ENCODE results near the gene ABHD16A.

ABHD16A gene

DNA sequence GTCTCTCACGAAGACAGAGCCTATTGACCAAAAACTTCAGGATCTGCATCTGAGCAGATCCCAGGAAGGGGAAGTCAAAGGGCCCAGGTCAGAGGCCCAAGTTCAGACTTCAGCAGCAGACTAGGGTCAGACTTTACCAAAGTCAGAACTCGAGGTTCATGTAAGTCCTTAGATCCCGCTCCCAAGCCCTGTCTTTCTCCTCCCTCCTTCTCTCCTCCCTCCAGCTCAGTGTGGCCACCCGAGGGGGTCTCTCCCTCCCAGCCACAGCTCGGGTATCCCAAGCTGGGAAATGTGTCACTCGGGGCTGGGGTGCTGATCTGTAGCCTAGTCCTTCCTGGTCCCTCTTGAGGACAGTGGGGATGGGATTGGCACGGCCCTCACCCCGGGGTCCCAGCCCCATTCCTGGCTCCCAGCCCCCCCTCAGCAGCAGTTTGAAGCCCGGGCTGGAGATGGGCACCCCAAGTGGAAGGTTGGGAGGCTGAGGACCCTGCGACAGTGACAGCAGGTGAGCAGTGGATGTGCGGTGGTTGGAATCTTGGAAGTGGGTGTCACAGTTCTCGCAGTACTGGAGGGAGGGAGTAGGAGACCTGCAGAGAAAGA, 40.9 kb downstream of the ABHD16A start:
- no peak for DNase-seq (ENCODE audit: low read depth)

GRCh38 chr6:31661262-31662123, 41.6 kb downstream of the ABHD16A start:
- DNase-seq (ENCODE audit: low read depth): no peak

DNA sequence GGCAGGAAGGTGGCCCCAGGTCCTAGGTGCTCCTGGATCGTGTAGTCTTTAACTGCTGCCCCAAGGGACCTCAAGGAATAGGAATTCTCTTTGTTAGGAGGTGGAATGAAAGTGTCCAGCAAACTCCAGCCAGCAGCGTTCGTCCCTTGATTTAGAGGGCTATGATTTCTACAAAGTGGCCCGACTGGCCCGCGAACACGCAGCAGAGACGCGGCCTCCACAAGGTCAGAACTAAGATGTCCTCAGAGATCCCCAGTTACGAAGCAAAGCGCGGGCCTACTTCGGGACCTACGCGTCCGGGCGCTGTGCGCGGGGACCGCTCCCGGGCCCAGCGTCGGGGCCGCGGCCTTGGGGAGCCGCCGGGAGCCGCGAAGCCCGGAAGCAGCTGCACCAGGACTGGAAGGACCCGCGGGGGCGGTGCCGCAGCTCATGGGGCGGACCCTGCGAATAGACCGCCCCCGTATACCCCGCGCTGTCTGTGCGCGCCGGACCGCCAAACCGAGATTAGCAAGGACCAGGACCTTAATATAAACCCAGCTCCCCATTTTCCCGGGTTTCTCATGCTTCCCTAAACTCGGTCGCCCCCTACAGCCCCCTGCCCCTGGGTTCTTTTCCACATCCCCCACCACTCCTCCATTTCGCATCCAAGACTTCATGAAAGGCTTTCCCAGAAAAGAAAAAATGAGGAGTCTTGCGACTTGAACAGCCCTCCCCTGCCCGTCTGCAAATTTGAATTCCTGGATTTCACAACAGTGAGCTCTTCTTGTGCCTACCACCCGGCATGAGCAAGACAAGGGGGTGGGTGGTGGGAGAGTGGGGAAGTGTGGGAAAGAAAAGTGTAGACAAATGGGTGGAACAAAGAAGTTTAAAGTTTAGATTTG, 42.5 kb downstream of the ABHD16A start, which contains the start of gene C6orf47:
C6orf47 (minus strand) TSS at position 398 of the 881 bp plus-strand sequence. CDS start 831 bp downstream, outside the sequence.
- DNase-seq (ENCODE audit: low read depth): peak; percentile 56

GRCh38 chr6:31659649-31660380, 43.3 kb downstream of the ABHD16A start:
- no peak for DNase-seq (ENCODE audit: low read depth)

GRCh38 chr6:31658983-31659648, 44.0 kb downstream of the ABHD16A start:
- no peak for DNase-seq (ENCODE audit: low read depth)

DNA sequence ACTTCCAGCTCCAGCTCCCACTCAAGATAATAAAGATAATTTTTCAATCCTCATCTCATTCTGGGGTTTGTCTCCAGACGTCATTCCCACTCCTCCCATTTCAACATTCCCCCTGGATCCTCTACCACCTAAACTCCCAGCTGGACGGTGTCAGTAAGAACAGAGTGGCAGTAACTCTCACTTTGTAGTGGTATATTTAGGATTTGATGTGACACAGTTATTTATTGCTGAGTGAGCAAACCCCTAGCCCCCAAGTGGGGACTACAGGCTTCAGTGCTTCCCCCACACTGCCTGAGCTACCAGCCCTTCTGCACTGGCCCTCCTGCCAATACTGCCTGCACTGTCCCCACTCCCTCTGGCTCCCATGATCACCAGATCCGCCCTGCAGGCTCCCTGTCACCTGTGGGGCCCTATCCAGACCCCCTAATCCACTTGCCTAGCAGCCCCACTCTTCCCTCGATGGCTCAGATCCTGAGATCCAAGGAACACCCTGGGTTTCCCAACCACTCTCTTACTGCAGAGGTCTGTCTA, 44.9 kb downstream of the ABHD16A start:
- DNase-seq (ENCODE audit: low read depth): no peak

DNA sequence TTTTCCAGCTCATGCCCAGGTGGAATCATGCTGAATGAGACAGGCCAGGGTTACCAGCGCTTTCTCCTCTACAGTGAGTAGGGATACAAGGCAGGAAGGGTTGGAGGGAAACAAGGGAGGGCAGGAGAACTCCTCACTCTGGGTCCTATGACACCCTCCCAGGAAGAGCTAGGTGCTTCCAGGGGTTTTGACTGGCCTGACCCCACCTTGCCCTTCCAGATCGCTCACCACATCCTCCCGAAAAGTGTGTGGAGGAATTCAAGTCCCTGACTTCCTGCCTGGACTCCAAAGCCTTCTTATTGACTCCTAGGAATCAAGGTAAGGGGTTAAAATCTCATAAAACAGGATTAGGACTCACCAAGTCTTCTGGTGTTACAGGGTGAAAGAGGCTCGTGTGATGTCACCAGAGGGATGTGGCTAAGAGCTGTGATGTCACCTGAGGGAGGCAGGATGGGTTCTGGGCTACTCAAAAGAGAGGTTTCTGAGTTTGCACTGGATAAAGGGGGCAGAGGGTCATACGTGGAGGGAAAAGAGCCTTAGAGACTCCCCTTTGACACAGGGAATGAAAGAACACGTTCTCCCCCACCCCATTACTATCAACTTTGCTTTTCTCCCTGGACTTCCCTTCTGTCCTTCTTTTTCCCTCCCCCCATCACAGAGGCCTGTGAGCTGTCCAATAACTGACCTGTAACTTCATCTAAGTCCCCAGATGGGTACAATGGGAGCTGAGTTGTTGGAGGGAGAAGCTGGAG, 45.5 kb downstream of the ABHD16A start:
- no peak for DNase-seq (ENCODE audit: low read depth)

DNA sequence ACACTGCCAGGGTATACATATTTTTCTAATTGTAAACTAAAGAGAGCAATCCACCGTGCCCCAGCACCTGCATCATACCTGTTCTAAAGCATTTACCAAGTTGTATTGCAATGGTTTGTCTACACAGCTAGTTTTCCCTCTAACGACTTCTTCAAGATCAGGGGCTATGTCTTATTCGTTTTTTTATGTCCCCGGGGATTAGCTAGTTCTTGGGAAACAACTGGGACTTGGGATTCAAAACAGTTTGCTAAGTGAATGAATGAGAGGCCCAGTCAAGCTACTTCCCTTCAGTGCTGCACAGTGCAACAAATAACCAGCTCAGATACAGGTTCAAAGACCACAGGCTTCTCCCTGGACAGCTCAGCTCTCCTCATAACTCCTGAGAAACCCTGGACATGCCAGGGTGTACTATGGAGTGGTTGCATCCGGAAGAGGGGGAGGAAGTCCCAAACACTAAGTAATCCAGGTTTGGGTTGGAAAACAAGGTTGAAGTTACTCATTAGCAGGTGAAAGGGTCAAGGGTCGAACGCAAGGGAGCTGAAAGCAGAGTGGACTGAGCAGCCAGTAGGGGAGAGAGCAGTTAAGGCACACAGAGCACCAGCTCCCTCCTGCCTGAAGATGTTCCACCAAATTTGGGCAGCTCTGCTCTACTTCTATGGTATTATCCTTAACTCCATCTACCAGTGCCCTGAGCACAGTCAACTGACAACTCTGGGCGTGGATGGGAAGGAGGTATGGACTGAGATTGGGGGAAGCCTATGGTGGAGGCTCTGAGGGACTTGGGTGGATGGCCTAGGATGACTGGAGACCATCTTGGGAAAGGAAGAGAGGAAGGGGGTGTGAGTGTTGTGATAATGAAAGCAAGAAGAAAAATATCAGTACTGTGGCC, 47.5 kb downstream of the ABHD16A start, which contains the start of gene APOM:
APOM (plus strand) TSS at position 546 of the 889 bp plus-strand sequence; CDS start at position 619, 73 bp downstream.
- no peak for DNase-seq (ENCODE audit: low read depth)

- no peak for DNase-seq (ENCODE audit: low read depth)
These were observed 48.4 kb downstream of the ABHD16A start for GRCh38 chr6:31654574-31655348.

- DNase-seq (ENCODE audit: low read depth): peak; percentile 71
These were observed 50.0 kb downstream of the ABHD16A start for GRCh38 chr6:31652925-31653724.

- no peak for DNase-seq (ENCODE audit: low read depth)
These were observed 51.4 kb downstream of the ABHD16A start for GRCh38 chr6:31651602-31652191.

DNA sequence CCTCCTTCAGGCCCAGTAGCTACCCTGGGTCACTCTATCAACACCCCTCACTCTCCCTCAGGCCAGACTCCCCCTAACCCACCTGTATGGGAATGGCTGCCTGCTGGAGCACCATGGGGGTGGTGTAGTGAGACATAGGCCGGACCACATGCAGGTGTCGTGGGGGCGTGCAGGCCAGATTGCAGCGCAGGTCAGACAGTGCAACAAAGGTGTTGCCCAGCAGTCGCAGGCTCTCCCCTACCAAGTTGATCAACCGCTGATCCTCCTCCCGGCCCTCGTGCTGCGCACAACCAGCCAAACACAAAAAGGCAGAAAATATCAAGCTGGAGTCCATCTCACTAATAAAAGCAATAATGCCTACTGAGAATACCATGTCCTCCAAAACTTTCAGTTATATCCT, 57.8 kb downstream of the ABHD16A start:
- DNase-seq (ENCODE audit: low read depth): no peak

GRCh38 chr6:31643818-31644454, 59.2 kb downstream of the ABHD16A start:
- no peak for DNase-seq (ENCODE audit: low read depth)

DNA sequence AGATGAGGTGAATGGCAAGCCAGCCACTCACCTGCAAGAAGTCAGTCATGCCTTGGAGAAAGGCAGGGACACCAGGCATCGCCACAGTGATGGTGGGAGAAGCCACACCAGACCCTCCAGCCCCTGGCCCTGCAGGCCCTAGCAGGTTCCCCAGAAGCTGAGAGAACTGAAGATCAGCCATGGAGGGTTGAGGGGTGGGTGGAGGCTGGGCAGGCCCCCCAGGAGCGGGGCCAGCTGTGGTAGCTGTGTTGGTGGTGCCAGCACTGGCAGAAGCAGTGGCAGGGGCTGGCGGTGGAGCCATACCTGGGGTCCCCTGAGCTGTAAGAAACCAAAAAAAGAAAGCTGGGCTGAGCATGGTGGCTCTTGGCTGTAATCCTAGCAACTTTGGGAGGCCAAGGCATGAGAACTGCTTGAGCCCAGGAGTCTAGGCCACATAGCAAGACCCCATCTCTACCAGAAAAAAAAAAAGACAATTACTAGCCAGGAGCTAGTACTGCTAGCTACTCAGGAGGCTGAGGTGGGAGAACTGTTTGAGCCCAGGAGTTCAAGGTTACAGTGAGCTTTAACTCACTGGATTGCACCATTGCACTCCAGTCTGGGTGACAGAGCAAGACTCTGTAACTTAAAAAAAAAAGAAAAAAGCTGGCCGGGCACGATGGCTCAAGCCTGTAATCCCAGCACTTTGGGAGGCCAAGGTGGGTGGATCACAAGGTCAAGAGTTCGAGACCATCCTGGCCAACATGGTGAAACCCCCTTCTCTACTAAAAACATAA, 60.1 kb downstream of the ABHD16A start:
- DNase-seq (ENCODE audit: low read depth): no peak

DNA sequence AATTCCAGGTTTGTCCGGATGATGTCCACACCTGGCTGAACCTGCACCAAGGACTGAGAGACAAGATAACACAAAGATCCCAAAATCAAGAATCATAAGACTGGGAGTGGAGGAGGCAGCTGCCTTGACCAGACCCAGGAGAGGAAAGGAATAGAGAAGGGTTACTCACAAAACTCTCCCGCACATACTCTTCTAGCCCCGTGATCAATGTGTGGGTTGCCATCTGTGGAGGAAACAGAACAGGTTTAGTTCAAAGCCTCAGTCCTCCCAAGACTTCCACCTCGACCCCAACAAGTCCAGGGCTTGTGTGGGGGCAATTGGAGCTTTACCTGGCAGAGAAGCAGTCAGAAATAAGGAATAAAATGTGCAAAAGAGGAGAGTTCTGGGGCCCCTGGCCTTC, 61.8 kb downstream of the ABHD16A start:
- DNase-seq (ENCODE audit: low read depth): no peak

DNA sequence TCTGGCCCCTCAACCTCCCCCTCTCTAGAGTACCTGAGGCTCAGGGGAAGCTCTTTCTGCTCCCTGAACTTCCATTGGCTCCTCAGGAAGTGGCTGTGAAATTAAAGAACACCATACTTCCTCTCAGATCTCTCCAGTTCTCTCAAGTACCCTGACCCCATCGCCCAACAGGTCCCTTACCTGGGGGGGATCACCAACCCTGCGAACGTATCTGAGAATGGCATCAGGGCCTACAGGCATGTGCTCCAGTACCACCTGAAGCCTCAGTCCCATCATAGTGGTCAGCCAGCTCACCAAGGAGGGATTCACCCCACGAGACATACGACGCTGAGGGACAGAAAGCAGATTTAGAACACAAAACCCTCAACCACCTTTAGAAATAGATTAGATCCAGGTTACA, 62.5 kb downstream of the ABHD16A start:
- no peak for DNase-seq (ENCODE audit: low read depth)

Data from stimulated activated CD8-positive, alpha-beta memory T cell treated with anti-CD3 and anti-CD28 coated beads, Interleukin-15, amount 100 ng/mL, for 1 hour (primary cell).